ENCODE results near the gene BBS9.

- TF ChIP-seq CTCF (IDR thresholded peaks at IDR 0.05) (no peak), EZH2 (IDR thresholded peaks at IDR 0.05; ENCODE audit: borderline replicate concordance, insufficient read depth, low read depth, low read length, poor library complexity, severe bottlenecking) (no peak)
Measured at GRCh38 chr7:33550363-33550762, 421.0 kb downstream of the BBS9 start.

Measured in B cell (primary cell).